Osteoblast (primary cell): Measurements from ENCODE around the gene SH2D6. TPM values are rescaled to one million over a fixed set of nuclear protein-coding genes. Genes with fewer than 3 reads are reported as not detected.

ENCODE experiments used
- DNase-seq: peaks from one replicate; pipeline ENCODE4 v3.0.0; 2011; ENCODE audit warnings: low spot score, mixed read lengths; ENCODE audit not compliant: insufficient read length; ENCODE audit errors: missing footprints
- H2AFZ ChIP-seq: 2 replicates; pipeline ENCODE4 v1.6.0; 2011; ENCODE audit warnings: mild to moderate bottlenecking, low read length
- H3K27ac ChIP-seq: 2 replicates; pipeline ENCODE4 v1.5.1; 2011; ENCODE audit warnings: mild to moderate bottlenecking, low read depth, low read length, moderate library complexity
- H3K27me3 ChIP-seq: 2 replicates; pipeline ENCODE4 v1.6.0; 2012; ENCODE audit warnings: mild to moderate bottlenecking, control low read depth, inconsistent platforms, low read length, moderate library complexity; ENCODE audit not compliant: insufficient read depth
- H3K36me3 ChIP-seq: 2 replicates; pipeline ENCODE4 v1.5.1; 2011; ENCODE audit warnings: mild to moderate bottlenecking, low read length, control low read depth, moderate library complexity; ENCODE audit not compliant: insufficient read depth
- H3K4me1 ChIP-seq: 2 replicates; pipeline ENCODE4 v1.5.1; 2011; ENCODE audit warnings: mild to moderate bottlenecking, low read length, control low read depth, moderate library complexity; ENCODE audit not compliant: insufficient read depth
- H3K4me2 ChIP-seq: 2 replicates; pipeline ENCODE4 v1.6.0; 2011; ENCODE audit warnings: mild to moderate bottlenecking, low read length; ENCODE audit not compliant: insufficient read depth
- H3K4me3 ChIP-seq: fragments of 200-600 bp; sonication (generic); 3 replicates; pipeline ENCODE4 v1.5.1; 2012; ENCODE audit warnings: mild to moderate bottlenecking, low read length, inconsistent platforms; ENCODE audit not compliant: insufficient read depth
- H3K79me2 ChIP-seq: 2 replicates; pipeline ENCODE4 v1.6.0; 2012; ENCODE audit warnings: mild to moderate bottlenecking, low read length, control low read depth, inconsistent platforms; ENCODE audit not compliant: insufficient read depth
- H3K9me3 ChIP-seq: 2 replicates; pipeline ENCODE4 v1.5.1; 2011; ENCODE audit warnings: low read depth, low read length, control low read depth
- H4K20me1 ChIP-seq: 2 replicates; pipeline ENCODE4 v1.6.0; 2012; ENCODE audit warnings: mild to moderate bottlenecking, low read length, control low read depth; ENCODE audit not compliant: insufficient read depth
- total RNA-seq: library from RNA; depleted of rRNA; stranded (reverse); fragments of >200 nt; gene quantifications from 2 replicates; pipeline ENCODE4 v1.2.3, GENCODE V29; 2012
- TF ChIP-seq, protein P1 (sequence below): IDR thresholded peaks from 2 replicates; pipeline ENCODE4 v1.5.1; 2011; ENCODE audit warnings: mild to moderate bottlenecking, low read depth, low read length, moderate library complexity; ENCODE audit errors: extremely low read depth

SH2D6 gene
- total RNA-seq, 1 donor: under 0.01 TPM

- H4K20me1 ChIP-seq: no peaks in the 10 kb centered on the region
- H3K4me2 ChIP-seq: no peak overlapping the region
- no peak overlapping the region for H3K4me3 ChIP-seq
- H2AFZ ChIP-seq: no peak overlapping the region
- no peaks in the 10 kb centered on the region for H3K27me3 ChIP-seq
- H3K36me3 ChIP-seq: no peaks in the 10 kb centered on the region
- H3K4me1 ChIP-seq: peaks cover 12% of the 10 kb centered on the region
- no peaks in the 10 kb centered on the region for H3K9me3 ChIP-seq
- no peaks in the 10 kb centered on the region for H3K79me2 ChIP-seq
- H3K27ac ChIP-seq: no peak overlapping the region
- TF ChIP-seq, protein P1, sequence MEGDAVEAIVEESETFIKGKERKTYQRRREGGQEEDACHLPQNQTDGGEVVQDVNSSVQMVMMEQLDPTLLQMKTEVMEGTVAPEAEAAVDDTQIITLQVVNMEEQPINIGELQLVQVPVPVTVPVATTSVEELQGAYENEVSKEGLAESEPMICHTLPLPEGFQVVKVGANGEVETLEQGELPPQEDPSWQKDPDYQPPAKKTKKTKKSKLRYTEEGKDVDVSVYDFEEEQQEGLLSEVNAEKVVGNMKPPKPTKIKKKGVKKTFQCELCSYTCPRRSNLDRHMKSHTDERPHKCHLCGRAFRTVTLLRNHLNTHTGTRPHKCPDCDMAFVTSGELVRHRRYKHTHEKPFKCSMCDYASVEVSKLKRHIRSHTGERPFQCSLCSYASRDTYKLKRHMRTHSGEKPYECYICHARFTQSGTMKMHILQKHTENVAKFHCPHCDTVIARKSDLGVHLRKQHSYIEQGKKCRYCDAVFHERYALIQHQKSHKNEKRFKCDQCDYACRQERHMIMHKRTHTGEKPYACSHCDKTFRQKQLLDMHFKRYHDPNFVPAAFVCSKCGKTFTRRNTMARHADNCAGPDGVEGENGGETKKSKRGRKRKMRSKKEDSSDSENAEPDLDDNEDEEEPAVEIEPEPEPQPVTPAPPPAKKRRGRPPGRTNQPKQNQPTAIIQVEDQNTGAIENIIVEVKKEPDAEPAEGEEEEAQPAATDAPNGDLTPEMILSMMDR: no peak
- DNase-seq: no peak
These were observed 7.1 kb downstream of the SH2D6 start for GRCh38 chr2:85425588-85425987.

- DNase-seq: no peak
- Histone ChIP-seq H3K4me1 (no peaks in the 10 kb centered on the region), H3K27ac (no peak overlapping the region), H3K27me3 (no peaks in the 10 kb centered on the region), H3K9me3 (no peaks in the 10 kb centered on the region), H3K4me2 (no peak overlapping the region), H3K4me3 (no peak overlapping the region), H4K20me1 (no peaks in the 10 kb centered on the region), H2AFZ (no peak overlapping the region), H3K36me3 (no peaks in the 10 kb centered on the region), H3K79me2 (no peaks in the 10 kb centered on the region)
- TF ChIP-seq, protein P1: no peak
These were observed 8.9 kb downstream of the SH2D6 start for GRCh38 chr2:85427300-85427835.

DNA sequence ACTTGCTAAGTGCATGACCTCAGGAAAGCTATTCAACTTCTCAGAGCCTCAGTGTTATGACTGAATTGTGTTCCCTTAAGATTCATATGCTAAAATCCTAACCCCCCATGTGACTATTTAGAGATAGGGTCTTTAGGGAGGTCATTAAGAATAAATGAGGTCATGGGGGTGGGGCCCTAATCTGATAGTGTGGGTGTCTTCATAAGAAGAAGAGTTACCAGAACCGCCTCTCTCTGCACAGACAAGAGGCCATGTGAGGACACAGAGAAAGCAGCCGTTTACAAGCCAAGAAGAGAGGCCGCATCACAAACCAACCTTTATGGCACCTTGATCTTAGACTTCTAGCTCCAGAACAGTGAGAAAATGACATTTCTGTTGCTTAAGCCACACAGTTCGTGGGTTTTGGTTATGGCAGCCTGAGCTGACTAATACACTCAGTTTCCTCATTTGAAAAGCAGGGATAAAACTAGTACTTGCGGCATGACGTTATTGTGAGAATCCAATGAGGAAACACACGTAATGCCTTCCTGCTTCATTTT is 9.9 kb downstream of the SH2D6 start:
- no peaks in the 10 kb centered on the region for H3K27me3 ChIP-seq
- no peak overlapping the region for H3K4me2 ChIP-seq
- no peaks in the 10 kb centered on the region for H3K79me2 ChIP-seq
- H4K20me1 ChIP-seq: no peaks in the 10 kb centered on the region
- H2AFZ ChIP-seq: peak overlapping the region; percentile 14
- H3K36me3 ChIP-seq: no peaks in the 10 kb centered on the region
- H3K4me3 ChIP-seq: no peak overlapping the region
- no peak for DNase-seq
- H3K9me3 ChIP-seq: no peaks in the 10 kb centered on the region
- TF ChIP-seq, protein P1: no peak
- H3K27ac ChIP-seq: no peak overlapping the region
- H3K4me1 ChIP-seq: peaks cover 8% of the 10 kb centered on the region

DNA sequence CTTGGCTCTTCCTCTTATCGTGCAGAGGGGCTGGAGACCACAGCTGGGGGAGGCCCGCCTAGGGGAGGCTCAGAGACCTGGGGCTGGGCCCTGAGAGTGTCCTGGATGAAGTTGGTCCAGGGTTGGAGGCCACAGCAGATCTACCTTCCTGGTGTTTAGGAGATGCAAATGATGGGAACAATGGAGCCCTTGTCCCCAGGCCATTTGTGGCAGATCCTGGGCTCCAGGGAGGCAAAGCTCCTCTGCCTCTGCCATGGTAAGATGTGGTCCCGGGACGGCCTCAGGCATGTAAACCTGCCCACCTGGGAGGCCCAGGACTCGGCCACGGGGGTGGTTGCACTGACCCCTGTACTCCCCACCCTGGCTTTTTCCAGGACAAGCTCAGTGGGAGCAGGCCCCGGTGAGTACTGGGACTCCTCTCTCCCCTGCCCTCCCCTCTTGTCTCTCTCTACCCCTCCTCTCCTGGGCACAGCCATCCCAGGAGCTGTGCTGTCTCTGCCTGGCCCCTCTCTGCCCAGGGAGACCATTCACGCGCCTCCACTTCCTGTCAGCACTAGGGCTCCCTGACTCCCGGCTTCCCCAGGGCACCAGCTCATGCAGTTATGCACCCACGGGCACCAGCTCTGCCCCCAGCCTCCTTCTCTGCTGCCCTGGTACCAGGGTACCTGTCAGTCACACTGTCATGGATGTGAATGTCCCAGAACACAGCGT is 10.9 kb downstream of the SH2D6 start:
- no peak overlapping the region for H2AFZ ChIP-seq
- H4K20me1 ChIP-seq: no peaks in the 10 kb centered on the region
- no peaks in the 10 kb centered on the region for H3K79me2 ChIP-seq
- TF ChIP-seq, protein P1: no peak
- no peaks in the 10 kb centered on the region for H3K9me3 ChIP-seq
- DNase-seq: no peak
- H3K4me3 ChIP-seq: no peak overlapping the region
- no peak overlapping the region for H3K27ac ChIP-seq
- peaks cover 14% of the 10 kb centered on the region for H3K4me1 ChIP-seq
- H3K36me3 ChIP-seq: no peaks in the 10 kb centered on the region
- H3K27me3 ChIP-seq: no peaks in the 10 kb centered on the region
- no peak overlapping the region for H3K4me2 ChIP-seq
